Ishikawa (cell line): ENCODE data around the gene TADA1.

Experiments
- CEBPB ChIP-seq: IDR thresholded peaks from 2 replicates; pipeline ENCODE4 v1.6.1; 2012
- EP300 ChIP-seq: IDR thresholded peaks from 2 replicates; pipeline ENCODE4 v1.6.1; 2012; ENCODE audit warnings: borderline replicate concordance
- FOXM1 ChIP-seq: IDR thresholded peaks from 2 replicates; pipeline ENCODE4 v1.6.1; 2012; ENCODE audit warnings: low read depth, borderline replicate concordance
- MAX ChIP-seq: IDR thresholded peaks from 2 replicates; pipeline ENCODE4 v1.6.1; 2012
- NFIC ChIP-seq: IDR thresholded peaks from 2 replicates; pipeline ENCODE4 v1.6.1; 2012
- RAD21 ChIP-seq: IDR thresholded peaks from 2 replicates; pipeline ENCODE4 v1.6.1; 2012; ENCODE audit warnings: low read depth
- REST ChIP-seq: IDR thresholded peaks from 2 replicates; pipeline ENCODE4 v1.6.1; 2012; ENCODE audit warnings: low read depth, mild to moderate bottlenecking
- TCF12 ChIP-seq: IDR thresholded peaks from 2 replicates; pipeline ENCODE4 v1.6.1; 2012; ENCODE audit warnings: low read depth
- USF1 ChIP-seq: IDR thresholded peaks from 2 replicates; pipeline ENCODE4 v1.6.1; 2012
- YY1 ChIP-seq: IDR thresholded peaks from 2 replicates; pipeline ENCODE4 v1.6.1; 2012; ENCODE audit warnings: low read depth
- ZBTB7A ChIP-seq: IDR thresholded peaks from 2 replicates; pipeline ENCODE4 v1.6.1; 2012; ENCODE audit warnings: low read depth

- no peak for TF ChIP-seq TCF12
- no peak for TF ChIP-seq REST
- no peak for TF ChIP-seq ZBTB7A
- no peak for TF ChIP-seq CEBPB
- TF ChIP-seq EP300, result no peak
- no peak for TF ChIP-seq NFIC
- TF ChIP-seq FOXM1, result no peak
- no peak for TF ChIP-seq MAX
- no peak for TF ChIP-seq RAD21
- TF ChIP-seq YY1, result no peak
- TF ChIP-seq USF1, result no peak
These were observed 31.3 kb downstream of the TADA1 start for GRCh38 chr1:166844791-166845190.
